GM12878 (cell line): ENCODE results near the gene RALGPS1.

Experiments
- CBX5 ChIP-seq: sonication (generic); IDR thresholded peaks from 2 replicates; pipeline ENCODE4 v1.6.1; 2016; ENCODE audit warnings: low read depth, moderate library complexity, mild to moderate bottlenecking, inconsistent platforms
- GABPA ChIP-seq: IDR thresholded peaks from 2 replicates; pipeline ENCODE4 v1.6.1; 2014; ENCODE audit warnings: antibody characterized with exemption, low read depth, mild to moderate bottlenecking, inconsistent platforms
- NRF1 ChIP-seq: conservative IDR thresholded peaks from 2 replicates; pipeline ENCODE4 v1.6.1; 2011; ENCODE audit warnings: mild to moderate bottlenecking, low read depth, low read length, improper control_type of control experiment
- POLR2AphosphoS2 ChIP-seq: IDR thresholded peaks from 2 replicates; pipeline ENCODE4 v1.6.1; 2011; ENCODE audit warnings: low read depth, mild to moderate bottlenecking, low read length, improper control_type of control experiment, moderate library complexity
- RCOR1 ChIP-seq: conservative IDR thresholded peaks from 2 replicates; pipeline ENCODE4 v1.6.1; 2012; ENCODE audit warnings: low read depth, low read length, improper control_type of control experiment
- REST ChIP-seq: IDR thresholded peaks from 2 replicates; pipeline ENCODE4 v1.6.1; 2012; ENCODE audit warnings: mild to moderate bottlenecking, low read depth, low read length
- SREBF2 ChIP-seq: IDR thresholded peaks from 2 replicates; pipeline ENCODE4 v1.6.1; 2012; ENCODE audit warnings: mild to moderate bottlenecking, low read length
- YY1 ChIP-seq: IDR thresholded peaks from 2 replicates; pipeline ENCODE4 v1.6.1; 2011; ENCODE audit warnings: low read depth, mild to moderate bottlenecking, low read length
- TF ChIP-seq, protein P1 (sequence below), 3 experiments: IDR thresholded peaks in 2 of 3; conservative IDR thresholded peaks in 1 of 3; 2 replicates each; pipeline ENCODE4 v1.5.1; 2011; ENCODE audit warnings: low read depth in 3 of 3, low read length in 3 of 3, mild to moderate bottlenecking in 3 of 3, control low read depth in 2 of 3, moderate library complexity in 2 of 3, inconsistent platforms in 1 of 3, mixed read lengths in 1 of 3; ENCODE audit not compliant: control insufficient read depth in 2 of 3, insufficient read depth in 1 of 3; ENCODE audit errors: extremely low read depth in 1 of 3

DNA sequence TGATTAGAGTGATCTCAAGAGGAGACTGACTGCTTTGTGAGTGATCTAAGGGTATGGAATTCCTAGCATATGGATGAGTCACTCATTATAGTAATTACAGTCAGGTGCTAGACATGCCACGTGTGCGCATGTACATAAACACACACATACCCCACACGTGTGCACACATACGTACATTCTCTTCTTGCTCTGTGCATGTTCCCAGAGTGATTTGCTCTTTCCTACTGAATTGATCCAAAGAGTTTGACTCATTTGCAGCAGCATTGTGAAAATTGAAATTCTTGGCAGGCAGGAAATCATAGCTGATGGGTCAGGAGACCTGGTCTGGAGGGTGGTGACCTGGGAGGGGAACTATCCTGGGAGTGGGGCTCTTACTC lies 144.1 kb downstream of the RALGPS1 start:
- TF ChIP-seq, protein P1, sequence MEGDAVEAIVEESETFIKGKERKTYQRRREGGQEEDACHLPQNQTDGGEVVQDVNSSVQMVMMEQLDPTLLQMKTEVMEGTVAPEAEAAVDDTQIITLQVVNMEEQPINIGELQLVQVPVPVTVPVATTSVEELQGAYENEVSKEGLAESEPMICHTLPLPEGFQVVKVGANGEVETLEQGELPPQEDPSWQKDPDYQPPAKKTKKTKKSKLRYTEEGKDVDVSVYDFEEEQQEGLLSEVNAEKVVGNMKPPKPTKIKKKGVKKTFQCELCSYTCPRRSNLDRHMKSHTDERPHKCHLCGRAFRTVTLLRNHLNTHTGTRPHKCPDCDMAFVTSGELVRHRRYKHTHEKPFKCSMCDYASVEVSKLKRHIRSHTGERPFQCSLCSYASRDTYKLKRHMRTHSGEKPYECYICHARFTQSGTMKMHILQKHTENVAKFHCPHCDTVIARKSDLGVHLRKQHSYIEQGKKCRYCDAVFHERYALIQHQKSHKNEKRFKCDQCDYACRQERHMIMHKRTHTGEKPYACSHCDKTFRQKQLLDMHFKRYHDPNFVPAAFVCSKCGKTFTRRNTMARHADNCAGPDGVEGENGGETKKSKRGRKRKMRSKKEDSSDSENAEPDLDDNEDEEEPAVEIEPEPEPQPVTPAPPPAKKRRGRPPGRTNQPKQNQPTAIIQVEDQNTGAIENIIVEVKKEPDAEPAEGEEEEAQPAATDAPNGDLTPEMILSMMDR (IDR thresholded peaks at IDR 0.05 in 2 of 3, conservative IDR thresholded peaks at IDR 0.05 in 1 of 3; ENCODE audit: control insufficient read depth in 2 of 3, extremely low read depth in 1 of 3, insufficient read depth in 1 of 3, low read depth in 3 of 3, low read length in 3 of 3): no peak
- TF ChIP-seq YY1 (no peak), CBX5 (no peak), RCOR1 (no peak), GABPA (no peak), SREBF2 (no peak), REST (no peak), NRF1 (no peak), POLR2AphosphoS2 (no peak)
